Esophagus squamous epithelium (tissue), 5 donors: ENCODE measurements around the gene CCR5. TPM values are rescaled to one million over a fixed set of nuclear protein-coding genes. Genes with fewer than 3 reads are reported as not detected.
"Not testable (repeated sequence)": the region's sequence is repeated elsewhere in the genome, so short reads cannot be mapped to it uniquely, and the experiment has no call there.

Experiments used
- DNase-seq: peaks from one replicate; lab custom pipeline; 2025; lab: John Stamatoyannopoulos, UW
- H3K27ac ChIP-seq, 4 donors: fragments of 200-600 bp; sonication (generic); one replicate each; pipeline ENCODE4 v1.5.1; 2016 to 2019; ENCODE audit warnings: mild to moderate bottlenecking in 1 of 4
- H3K27me3 ChIP-seq, 4 donors: fragments of 200-600 bp; sonication (generic); 1 replicate in 3 of 4; 2 replicates in 1 of 4; pipeline versions ENCODE4 v1.5.1 to v1.6.0; 2017 to 2021; ENCODE audit warnings: antibody characterized with exemption in 1 of 4
- H3K36me3 ChIP-seq, 3 donors: fragments of 200-600 bp; sonication (generic); one replicate each; pipeline ENCODE4 v1.5.1; 2016 to 2019
- H3K4me1 ChIP-seq, 3 donors: fragments of 200-600 bp; sonication (generic); one replicate each; pipeline ENCODE4 v1.5.1; 2017 to 2019
- H3K4me3 ChIP-seq, 4 donors: fragments of 200-600 bp; sonication (generic); 1 replicate in 3 of 4; 2 replicates in 1 of 4; pipeline ENCODE4 v1.5.1; 2016 to 2019; ENCODE audit warnings: mild to moderate bottlenecking in 2 of 4, moderate library complexity in 1 of 4
- H3K9me3 ChIP-seq, 3 donors: fragments of 200-600 bp; sonication (generic); one replicate each; pipeline ENCODE4 v1.5.1; 2016 to 2019
- CTCF ChIP-seq, 6 experiments: fragments of 450-650 bp in 4 of 6; fragments of 200-600 bp in 2 of 6; sonication (generic) in 2 of 6; IDR thresholded peaks; one replicate each; pipeline ENCODE4 v1.5.1; 2016 to 2019; ENCODE audit warnings: antibody characterized with exemption in 6 of 6, mild to moderate bottlenecking in 4 of 6, moderate library complexity in 4 of 6
- POLR2A ChIP-seq, 4 donors: fragments of 450-650 bp; IDR thresholded peaks; one replicate each; pipeline ENCODE4 v1.6.1; 2017; ENCODE audit warnings: antibody characterized with exemption in 4 of 4, mild to moderate bottlenecking in 4 of 4, moderate library complexity in 3 of 4
- WGBS, 2 donors: methylation state at CpG; one replicate each; pipeline ENCODE4 v1.1.5; 2018; 5-methylcytosine and 5-hydroxymethylcytosine counted together
- intact Hi-C: fragments of 100-400 bp; cut with DNase I; formaldehyde crosslinking; loops from one replicate; pipeline ENCODE4 v1.15.0; 2022
- total RNA-seq, 4 donors: library from RNA; depleted of rRNA; stranded (reverse); fragments of >200 nt; gene quantifications; one replicate each; pipeline ENCODE4 v1.1.0, GENCODE V29; 2016
- donor health status: DM: yes; HTN: yes; CAD: no.

Gene CCR5
- total RNA-seq, 4 donors from 2014 or later: 0.61 to 2.5 (median 0.93) TPM

- no peaks in the 10 kb centered on the region for H3K9me3 ChIP-seq
- H3K27ac ChIP-seq: no peak overlapping the region
- no peaks in the 10 kb centered on the region for H3K36me3 ChIP-seq
- H3K4me3 ChIP-seq: no peak overlapping the region
- DNase-seq: no peak
- peaks cover 0 to 12% (median 5%) of the 10 kb centered on the region in 3 donors for H3K4me1 ChIP-seq
- TF ChIP-seq POLR2A (IDR thresholded peaks at IDR 0.05) (no peak), CTCF (IDR thresholded peaks at IDR 0.05) (no peak)
- H3K27me3 ChIP-seq: no peaks in the 10 kb centered on the region
- intact Hi-C loops: no loop called here
- 81 to 93% methylated on average over 6 of the region's 6 CpGs for WGBS, 2 donors
Observed at GRCh38 chr3:46389306-46389705, 18.6 kb downstream of the CCR5 start.

- H3K9me3 ChIP-seq, DNase-seq, H3K4me1 ChIP-seq, intact Hi-C loops, H3K27me3 ChIP-seq, H3K4me3 ChIP-seq, H3K27ac ChIP-seq, H3K36me3 ChIP-seq: not testable (repeated sequence)
- WGBS, 2 donors: 88 to 89% methylated on average over 5 of the region's 5 CpGs
Observed at GRCh38 chr3:46391526-46391925, 20.8 kb downstream of the CCR5 start.

DNA sequence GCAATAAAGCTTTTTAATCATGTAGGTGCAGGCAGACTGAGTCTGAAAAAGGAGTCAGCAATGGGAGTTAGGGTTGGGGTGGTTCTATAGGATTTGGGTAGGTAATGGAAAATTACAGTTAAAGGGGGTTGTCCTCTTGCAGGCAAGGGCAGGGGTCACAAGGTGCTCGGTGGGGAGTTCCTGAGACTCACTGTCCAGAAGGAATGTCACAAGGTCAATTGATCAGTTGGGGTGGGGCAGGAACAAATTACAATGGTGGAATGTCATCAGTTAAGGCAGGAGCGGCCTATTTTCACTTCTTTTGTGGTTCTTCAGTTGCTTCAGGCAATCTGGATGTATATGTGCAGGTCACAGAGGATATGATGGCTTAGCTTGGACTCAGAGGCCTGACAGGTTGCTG lies 22.3 kb downstream of the CCR5 start:
- Histone ChIP-seq H3K36me3 (no peaks in the 10 kb centered on the region), H3K27me3 (no peaks in the 10 kb centered on the region), H3K9me3 (no peaks in the 10 kb centered on the region), H3K4me3 (no peak overlapping the region), H3K4me1 (no peaks in the 10 kb centered on the region), H3K27ac (no peak overlapping the region)
- WGBS, 2 donors: 40 to 49% methylated on average over 2 of the region's 2 CpGs
- TF ChIP-seq POLR2A (IDR thresholded peaks at IDR 0.05) (no peak), CTCF (IDR thresholded peaks at IDR 0.05) (no peak)
- no peak for DNase-seq
- intact Hi-C loops: no loop called here

DNA sequence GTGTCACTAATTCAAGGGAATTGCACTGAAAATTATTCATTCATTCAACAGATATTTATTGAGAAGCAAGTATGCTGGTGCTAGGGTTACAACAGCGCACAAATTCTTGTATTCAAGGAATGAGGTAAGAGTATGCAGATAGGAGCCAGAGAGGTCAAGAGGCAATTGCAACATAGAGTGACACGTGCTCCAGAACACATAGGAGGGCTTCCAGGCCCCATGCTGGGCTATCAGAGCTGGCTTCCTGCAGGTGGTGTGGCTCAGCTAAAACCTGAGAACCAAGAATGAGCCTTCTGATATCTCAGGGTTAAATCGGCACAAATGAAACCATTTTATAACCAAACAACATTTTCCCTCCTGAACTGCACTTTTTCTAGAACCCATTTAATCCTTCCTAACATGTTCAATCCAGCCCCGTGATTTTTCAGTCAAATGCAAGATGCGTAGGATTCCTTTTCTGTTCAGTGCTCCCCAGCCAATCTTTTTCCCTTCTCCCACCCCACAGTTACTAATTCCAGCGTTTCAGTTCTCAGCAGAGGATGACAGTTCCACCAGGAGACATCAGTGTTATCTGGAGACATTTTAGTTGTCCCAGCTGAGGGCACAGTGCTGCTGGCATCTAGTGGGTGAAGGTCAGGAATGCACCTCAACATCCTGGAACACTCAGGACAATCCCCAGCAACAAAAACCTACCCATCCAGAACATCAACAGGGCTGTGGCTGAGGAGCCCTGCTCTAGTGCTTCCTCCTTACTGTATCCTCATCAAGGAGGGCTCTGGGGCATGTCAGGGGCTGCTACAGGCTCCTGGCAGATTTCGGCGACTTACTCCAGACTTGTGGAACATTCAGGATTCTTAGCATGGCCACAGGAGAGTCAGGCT lies 23.0 kb downstream of the CCR5 start:
- H3K27ac ChIP-seq: no peak overlapping the region

GRCh38 chr3:46395210-46395661 lies 24.5 kb downstream of the CCR5 start:
- no peaks in the 10 kb centered on the region for H3K9me3 ChIP-seq
- H3K36me3 ChIP-seq: no peaks in the 10 kb centered on the region
- WGBS, 2 donors: 69 to 71% methylated on average over 6 of the region's 6 CpGs
- no peak overlapping the region for H3K27ac ChIP-seq
- no peaks in the 10 kb centered on the region for H3K27me3 ChIP-seq
- intact Hi-C loops: no loop called here
- no peak for TF ChIP-seq CTCF (IDR thresholded peaks at IDR 0.05)
- TF ChIP-seq POLR2A (IDR thresholded peaks at IDR 0.05): no peak
- H3K4me1 ChIP-seq: no peaks in the 10 kb centered on the region
- H3K4me3 ChIP-seq: no peak overlapping the region
- no peak for DNase-seq

More for the DNA sequence above, 23.0 kb downstream of the CCR5 start:
- H3K9me3 ChIP-seq: no peaks in the 10 kb centered on the region
- no peaks in the 10 kb centered on the region for H3K4me1 ChIP-seq
- no peaks in the 10 kb centered on the region for H3K27me3 ChIP-seq
- 71 to 72% methylated on average over 8 of the region's 8 CpGs for WGBS, 2 donors
- no peak overlapping the region for H3K4me3 ChIP-seq
- DNase-seq: no peak
- no peaks in the 10 kb centered on the region for H3K36me3 ChIP-seq
- TF ChIP-seq CTCF (IDR thresholded peaks at IDR 0.05) (no peak), POLR2A (IDR thresholded peaks at IDR 0.05) (no peak)
- intact Hi-C loops: no loop called here
